NCI-H187 (cell line): ENCODE results near the gene TSPO.
"Not testable (repeated sequence)": the region's sequence is repeated elsewhere in the genome, so short reads cannot be mapped to it uniquely, and the experiment has no call there.

ENCODE experiments used
- DNase-seq, 2 experiments: peaks; one replicate each; lab custom pipeline; 2025; lab: John Stamatoyannopoulos, UW

Gene TSPO

GRCh38 chr22:43151251-43152002 lies at the start of gene TSPO:
Gene TSPO (plus strand): TSS chr22:43151559. CDS start chr22:43159239, 7,680 bp downstream.
- DNase-seq = no peak

DNA sequence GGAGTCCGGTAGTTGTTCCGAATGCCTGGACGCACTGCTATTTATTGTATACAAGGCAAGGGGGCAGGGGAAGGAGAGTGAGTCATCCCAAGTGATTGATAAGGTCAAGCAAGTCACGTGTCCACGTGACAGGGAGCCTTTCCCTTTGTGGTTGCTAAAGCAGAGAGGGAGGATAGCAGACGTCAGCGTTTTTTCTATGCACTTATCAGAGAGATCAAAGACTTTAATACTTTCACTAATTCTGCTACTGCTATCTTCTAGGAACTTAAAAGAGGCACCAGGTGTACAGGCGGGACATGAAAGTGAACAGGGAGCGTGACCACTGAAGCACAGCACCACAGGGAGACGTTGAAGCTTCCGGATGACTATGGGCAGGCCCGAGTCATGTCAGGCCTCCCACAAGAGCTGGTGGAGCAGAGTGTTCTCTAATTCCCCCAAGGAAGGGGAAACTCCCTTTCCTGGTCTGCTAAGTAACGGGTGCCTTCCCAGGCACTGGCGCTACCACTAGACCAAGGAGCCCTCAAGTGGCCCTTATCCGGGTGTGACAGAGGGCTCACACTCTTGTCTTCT lies 47.2 kb upstream of the TSPO start:
- DNase-seq = not testable (repeated sequence)

DNA sequence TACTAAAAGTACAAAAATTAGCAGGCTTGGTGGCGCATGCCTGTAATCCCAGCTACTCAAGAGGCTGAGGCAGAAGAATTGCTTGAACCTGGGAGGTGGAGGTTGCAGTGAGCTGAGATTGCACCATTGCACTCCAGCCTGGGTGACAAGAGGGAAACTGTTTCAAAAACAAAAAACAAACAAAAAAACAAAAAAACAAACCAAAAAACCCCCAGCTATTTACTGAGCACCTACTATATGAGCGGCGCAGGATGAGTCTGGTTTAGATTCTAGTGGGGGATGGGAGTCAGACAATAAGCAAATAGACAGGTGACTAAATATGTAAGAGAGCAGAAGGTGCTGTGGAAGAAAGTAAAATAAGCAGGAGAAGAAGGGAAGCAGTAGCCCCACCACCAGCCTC lies 46.4 kb upstream of the TSPO start:
- not testable (repeated sequence) for DNase-seq

- no peak for DNase-seq
These were observed 45.1 kb upstream of the TSPO start for GRCh38 chr22:43106302-43106701.

GRCh38 chr22:43109511-43109910 lies 41.8 kb upstream of the TSPO start:
- DNase-seq = no peak

DNA sequence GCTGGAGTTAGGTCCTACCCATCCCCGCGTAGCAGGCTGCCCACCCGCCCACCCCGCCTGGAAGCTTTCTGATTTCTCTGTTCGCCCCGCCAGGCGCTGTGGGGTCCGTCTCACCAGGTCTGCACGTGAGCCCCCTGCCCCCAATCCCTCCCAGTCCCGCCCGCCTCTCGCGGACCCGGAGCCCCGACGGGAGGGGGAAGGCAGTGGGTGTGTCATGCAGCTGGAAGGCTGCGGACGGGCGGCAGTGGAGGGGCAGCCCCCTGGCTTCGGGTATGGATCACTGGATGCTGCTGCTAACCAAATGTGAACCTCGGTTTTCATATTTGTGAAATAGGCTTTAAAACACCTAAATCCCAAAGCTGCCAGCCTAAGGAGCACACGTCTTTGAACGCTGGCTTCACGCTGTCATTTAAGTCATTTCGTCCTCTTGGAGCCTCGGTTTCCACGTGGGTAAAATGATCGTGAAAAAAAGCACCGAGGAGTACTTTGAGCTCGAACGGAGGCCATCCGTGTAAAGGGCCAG lies 41.4 kb upstream of the TSPO start:
- DNase-seq = no peak

DNA sequence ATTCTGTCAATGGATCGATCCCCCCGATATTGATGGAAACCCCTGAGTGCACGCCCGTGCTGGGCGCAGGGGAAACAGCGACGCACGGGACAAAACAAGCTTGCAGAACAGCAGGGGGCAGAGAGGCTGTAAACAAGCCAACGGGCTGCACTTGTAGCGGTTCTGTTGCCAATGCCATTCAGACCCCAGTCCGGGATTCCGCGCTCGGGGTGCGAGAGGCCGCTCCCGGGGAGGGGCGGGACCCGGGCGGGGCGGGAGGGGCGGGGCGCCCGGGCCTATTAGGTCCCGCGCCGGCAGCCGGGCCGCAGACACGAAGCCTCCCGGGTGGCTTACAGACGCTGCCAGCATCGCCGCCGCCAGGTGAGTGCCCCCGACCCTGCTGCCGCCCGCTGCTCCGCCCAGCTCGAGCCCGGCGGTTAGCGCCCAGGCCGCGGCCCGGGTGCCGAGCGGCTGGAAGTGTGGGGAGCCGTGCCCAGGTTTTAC lies 40.9 kb upstream of the TSPO start, which contains the start of gene BIK:
Gene BIK, plus strand, starts transcription at position 307 of the 483 bp plus-strand sequence. CDS start 13,273 bp downstream, outside the sequence.
- no peak for DNase-seq

- DNase-seq = no peak
These were observed 40.3 kb upstream of the TSPO start for GRCh38 chr22:43110927-43111623.

DNA sequence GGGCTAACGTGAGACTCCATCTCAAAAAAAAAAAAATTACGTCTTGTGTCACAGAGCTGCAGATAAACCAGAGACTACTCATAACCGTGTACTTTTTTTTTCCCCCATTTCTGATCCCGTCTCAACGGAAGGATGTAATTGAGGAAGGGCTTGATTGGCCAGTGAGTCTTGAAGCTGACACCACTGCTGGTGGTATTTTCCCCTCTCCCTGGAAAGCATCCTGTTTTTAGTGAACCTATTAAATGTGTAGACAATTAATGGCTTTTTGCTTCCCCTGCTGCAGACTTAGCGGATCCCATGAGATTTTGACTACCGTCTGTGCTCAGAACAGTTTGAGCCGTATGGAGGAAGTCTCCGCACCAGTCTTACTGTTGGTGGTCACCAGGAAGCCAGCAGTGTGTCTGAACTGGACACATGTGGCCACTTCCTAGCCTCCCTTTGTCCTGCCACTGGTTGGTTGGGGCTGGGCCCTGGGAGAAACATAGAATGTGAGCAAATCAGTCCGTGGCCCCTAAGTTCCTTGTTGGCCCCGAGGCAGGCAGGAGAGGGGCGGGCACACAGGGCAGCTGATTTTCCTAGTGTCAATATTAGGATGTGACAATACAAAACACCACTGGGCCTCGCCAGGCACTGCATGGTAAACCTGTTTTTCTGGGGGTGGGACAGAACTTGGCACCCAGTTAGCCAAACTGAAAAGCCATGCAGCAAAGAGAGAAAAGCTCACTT lies 37.7 kb upstream of the TSPO start:
- DNase-seq = no peak

DNA sequence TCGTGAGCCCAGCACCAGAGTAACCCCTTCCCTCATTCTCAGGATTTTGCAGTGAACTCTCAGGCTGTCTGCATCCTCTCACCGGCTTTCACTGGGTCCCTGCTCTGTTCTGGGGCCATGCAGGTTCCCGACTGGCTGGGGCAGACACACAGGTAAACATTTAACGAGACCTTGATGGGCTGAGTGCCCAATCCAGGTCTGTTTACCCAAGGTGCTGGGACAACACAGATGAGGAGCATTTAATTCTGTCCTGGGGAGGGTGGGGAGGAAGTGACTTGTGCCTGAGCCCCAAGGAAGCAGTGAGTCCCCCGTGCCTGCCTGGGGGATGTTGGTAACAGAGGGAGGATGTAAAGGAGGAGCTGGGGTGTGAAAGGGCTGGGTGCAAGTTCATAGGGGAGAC lies 36.4 kb upstream of the TSPO start:
- no peak for DNase-seq

GRCh38 chr22:43116932-43117331 lies 34.4 kb upstream of the TSPO start:
- DNase-seq = no peak

DNA sequence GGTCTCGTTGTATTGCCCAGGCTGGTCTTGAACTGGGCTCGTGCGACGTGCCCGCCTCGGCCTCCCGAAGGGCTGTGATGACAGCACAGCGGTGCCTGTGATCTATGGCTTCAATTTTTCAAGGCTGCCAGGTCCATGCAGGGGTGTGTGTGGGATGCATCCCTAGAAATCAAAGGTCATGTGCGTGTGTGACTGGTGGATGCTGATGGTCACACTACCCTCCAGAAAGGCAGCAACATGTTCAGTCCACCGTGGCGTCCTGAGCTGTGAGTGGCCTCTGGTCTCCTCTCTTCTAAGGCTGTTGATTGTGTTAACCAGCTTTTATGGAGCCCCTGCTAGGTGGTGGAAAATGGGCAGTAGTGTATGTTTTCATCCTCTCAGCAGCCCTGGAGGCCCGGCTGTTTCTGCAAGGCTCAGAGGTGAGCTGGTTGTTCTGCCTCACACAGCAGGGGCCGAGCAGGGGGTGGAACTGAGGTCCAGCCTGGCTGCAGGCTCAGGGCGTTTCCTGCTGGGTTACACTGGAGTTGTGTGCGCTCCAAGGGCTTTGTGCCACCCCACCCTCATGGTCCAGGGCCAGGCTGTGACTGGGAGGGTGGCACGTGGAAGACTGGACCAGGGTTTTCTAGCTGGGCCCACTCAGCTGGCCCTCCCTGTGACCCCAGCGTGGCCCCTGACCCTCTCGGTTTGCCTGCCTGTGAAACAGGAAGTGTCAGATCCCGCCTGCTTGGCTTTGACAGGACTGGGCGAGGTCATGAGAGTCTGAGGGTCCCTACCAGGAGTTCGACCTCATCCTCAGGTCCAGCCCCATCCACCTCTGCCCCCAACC lies 33.1 kb upstream of the TSPO start:
- no peak for DNase-seq

- DNase-seq = no peak
These were observed 32.4 kb upstream of the TSPO start for GRCh38 chr22:43118953-43119458.

GRCh38 chr22:43126501-43127165 lies 24.7 kb upstream of the TSPO start:
- DNase-seq = no peak

DNA sequence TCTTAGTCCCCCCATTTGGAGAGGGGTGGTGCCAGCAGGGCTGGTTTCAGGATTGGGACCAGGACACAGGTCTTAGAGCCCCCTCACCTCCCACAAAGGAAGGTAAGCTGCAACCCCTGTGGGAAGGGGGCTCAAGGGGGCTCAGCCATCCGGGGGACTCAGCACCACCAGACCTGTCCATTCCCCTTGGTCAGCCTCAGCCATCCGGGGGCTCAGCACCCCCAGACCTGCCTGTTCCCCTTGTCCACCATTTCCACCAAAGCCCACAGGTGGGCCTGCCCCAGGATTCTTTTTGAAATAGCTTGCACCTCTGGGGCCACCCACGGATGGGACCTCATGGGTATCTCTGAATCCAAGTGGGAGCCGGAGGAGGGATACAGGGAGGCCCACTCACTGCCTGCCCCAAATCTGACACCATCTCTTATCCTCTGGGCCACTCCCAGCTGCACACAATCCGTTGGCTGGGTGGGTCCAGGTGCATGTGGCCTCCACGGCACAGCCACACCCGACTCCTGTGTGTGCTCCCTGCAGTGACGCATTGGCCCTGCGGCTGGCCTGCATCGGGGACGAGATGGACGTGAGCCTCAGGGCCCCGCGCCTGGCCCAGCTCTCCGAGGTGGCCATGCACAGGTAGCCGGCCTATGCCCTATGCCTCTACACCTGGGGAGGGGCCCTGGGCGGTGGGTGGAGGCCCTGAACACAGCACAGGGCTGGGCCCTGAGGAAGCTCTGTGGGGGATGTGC lies 24.0 kb upstream of the TSPO start:
- no peak for DNase-seq

GRCh38 chr22:43128116-43128515 lies 23.2 kb upstream of the TSPO start:
- no peak for DNase-seq

DNA sequence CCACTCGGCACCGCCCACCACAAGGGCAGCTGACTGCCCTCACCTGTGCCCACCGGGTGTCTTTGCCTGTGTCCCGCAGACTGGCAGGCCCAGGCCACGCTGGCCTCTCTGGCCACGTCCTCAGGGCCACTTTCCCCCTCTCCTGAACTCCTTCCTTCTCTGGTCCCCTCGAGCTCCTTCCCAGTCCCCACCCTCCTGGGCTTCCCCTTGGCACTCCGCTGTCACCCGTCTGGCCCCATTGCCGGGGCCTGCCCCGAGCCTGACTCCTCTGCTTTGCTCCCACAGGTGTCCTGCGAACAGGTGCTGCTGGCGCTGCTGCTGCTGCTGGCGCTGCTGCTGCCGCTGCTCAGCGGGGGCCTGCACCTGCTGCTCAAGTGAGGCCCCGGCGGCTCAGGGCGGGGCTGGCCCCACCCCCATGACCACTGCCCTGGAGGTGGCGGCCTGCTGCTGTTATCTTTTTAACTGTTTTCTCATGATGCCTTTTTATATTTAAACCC lies 22.4 kb upstream of the TSPO start:
- DNase-seq = peak; percentile 27 to 61

DNA sequence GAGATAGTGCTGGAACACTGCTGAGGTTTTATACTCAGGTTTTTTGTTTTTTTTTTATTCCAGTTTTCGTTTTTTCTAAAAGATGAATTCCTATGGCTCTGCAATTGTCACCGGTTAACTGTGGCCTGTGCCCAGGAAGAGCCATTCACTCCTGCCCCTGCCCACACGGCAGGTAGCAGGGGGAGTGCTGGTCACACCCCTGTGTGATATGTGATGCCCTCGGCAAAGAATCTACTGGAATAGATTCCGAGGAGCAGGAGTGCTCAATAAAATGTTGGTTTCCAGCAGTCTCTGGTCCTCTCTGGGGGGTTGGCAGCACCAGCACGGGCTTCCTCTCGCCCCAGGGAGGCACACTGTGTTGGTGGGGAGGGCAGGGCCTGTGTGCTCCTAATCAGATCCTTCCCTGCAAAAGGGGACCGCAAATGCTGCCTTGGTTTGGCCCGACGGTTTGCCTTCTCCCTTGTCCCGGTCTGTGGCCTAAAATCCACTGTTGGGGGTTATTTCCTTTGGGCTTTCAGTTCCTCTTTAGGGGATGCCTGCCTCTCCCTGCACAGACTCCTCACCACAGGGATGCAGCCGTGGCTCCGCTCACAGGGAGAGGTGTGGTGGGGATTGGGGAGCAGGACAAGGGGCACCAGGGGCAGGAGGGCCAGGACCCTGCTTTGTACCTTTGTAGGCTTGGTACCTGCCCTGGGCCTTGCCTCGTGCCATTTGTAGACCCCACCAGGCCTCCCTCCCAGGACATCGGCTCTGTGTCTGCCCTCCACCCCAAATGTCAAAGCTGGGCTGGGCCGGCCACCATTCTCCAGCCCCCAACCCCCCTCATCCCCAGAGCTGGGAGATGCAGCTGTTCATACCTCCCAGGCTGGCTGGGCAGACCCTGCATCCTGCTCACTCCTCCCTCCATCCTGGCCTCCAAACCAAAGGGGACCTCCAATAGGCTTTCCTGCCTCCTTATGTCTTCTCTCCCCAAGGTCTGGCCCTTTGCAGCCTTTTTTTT lies 21.6 kb upstream of the TSPO start:
- DNase-seq = no peak
